Cardiac fibroblast (primary cell): ENCODE measurements around the gene MBNL2.

ENCODE experiments used
- DNase-seq, 2 donors: peaks; one replicate each; pipeline versions ENCODE4 v3.0.0 to v3.0.0-alpha.2; 2010; ENCODE audit warnings: low read depth in 2 of 2
- H3K4me3 ChIP-seq, 2 donors: replicated peaks in 1 of 2; 1 replicate in 1 of 2; 2 replicates in 1 of 2; pipeline ENCODE4 v1.5.1; 2011; ENCODE audit warnings: low read depth in 2 of 2, low read length in 2 of 2, mild to moderate bottlenecking in 2 of 2, moderate library complexity in 1 of 2
- TF ChIP-seq, protein P1 (sequence below): IDR thresholded peaks from one replicate; pipeline ENCODE4 v1.5.1; 2011; ENCODE audit warnings: low read depth, mild to moderate bottlenecking, low read length, inconsistent platforms

MBNL2 gene

DNA sequence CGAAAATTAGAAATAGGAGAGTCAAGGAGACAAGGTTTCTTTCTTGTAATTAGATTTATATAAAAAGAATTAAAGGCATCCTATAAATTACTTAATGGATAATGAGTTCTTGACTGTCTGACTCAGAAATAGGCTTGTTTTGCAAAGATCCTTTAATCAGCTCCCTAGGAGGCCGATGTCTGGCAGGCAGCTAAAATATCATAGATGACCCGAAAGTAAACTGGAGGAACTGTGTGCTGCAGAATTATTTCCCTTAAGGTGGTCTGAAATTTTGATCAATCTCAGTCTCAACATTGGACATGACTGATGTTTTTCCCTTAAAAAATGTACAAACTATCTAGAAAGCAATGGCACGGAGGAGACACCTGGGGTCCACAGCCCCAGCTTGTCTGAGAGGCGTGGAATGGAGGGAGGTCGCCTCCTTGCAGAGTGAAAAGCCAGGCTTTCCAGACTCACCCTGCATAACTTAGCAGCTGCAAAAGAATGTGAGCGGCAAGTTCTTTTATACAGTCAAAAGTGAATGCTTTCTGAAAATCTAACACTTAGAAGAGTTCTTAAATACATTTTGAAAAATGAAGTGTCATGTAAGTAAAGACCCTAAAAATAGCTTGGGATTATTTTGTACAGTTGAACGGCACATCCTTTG, 44.8 kb downstream of the MBNL2 start:
- H3K4me3 ChIP-seq, result no peak overlapping the region
- TF ChIP-seq, protein P1, sequence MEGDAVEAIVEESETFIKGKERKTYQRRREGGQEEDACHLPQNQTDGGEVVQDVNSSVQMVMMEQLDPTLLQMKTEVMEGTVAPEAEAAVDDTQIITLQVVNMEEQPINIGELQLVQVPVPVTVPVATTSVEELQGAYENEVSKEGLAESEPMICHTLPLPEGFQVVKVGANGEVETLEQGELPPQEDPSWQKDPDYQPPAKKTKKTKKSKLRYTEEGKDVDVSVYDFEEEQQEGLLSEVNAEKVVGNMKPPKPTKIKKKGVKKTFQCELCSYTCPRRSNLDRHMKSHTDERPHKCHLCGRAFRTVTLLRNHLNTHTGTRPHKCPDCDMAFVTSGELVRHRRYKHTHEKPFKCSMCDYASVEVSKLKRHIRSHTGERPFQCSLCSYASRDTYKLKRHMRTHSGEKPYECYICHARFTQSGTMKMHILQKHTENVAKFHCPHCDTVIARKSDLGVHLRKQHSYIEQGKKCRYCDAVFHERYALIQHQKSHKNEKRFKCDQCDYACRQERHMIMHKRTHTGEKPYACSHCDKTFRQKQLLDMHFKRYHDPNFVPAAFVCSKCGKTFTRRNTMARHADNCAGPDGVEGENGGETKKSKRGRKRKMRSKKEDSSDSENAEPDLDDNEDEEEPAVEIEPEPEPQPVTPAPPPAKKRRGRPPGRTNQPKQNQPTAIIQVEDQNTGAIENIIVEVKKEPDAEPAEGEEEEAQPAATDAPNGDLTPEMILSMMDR, result no peak
- peak in 1 of 2 donors; percentile 46 for DNase-seq

DNA sequence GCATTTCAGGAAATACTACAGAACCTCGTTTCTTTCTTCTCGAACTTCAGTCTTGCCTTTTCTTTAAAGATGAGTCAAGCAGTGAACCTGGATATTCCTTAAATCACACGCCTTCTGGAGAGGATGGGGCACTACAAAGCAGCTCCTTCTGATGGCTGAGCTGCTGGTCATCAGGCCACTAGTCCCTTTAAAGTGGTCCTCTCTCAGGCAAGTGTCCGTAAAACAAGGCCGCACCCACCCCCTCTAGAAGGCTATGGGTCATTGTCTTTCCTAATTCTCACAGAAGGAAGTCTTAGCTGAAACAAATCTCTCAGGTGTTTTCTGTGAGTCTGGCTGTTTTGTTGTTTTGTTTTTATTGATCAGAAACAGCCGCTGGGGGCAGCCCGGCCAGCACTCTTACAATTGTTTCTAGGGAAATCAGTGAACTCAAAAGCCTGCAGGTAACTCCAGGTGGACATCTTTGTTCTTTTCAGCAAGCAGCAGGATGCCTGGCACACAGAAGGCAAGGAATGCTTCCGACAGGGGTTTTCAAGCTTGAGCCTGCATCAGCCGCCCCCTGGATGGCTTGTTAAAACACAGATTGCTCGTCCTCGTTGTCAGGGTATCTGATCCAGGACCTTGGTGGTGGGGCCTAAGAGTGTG, 45.4 kb downstream of the MBNL2 start:
- no peak overlapping the region for H3K4me3 ChIP-seq
- DNase-seq, result no peak
- TF ChIP-seq, protein P1, result no peak

DNA sequence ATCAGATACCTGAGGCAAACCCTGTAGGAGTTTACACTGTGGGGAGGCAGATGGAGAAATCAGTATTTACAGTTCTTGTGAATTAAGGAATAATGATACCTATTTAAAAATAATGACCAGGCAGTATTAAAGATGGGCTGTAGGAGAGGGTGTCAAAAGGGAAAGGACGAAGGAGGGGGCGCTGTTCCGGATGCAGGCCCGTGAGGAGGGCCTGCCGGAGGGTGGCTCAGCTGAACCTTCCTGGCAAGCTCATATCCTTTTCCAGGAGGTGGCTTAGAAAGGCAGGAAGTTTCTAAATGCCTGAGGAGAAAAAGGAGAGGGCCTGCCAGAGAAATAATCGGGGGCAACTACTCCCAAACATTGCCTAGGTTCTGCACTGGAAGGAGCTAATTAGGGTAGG, 46.6 kb downstream of the MBNL2 start:
- H3K4me3 ChIP-seq, result no peak overlapping the region
- TF ChIP-seq, protein P1, result peak; percentile 21
- DNase-seq, result peak; percentile 27 to 69

DNA sequence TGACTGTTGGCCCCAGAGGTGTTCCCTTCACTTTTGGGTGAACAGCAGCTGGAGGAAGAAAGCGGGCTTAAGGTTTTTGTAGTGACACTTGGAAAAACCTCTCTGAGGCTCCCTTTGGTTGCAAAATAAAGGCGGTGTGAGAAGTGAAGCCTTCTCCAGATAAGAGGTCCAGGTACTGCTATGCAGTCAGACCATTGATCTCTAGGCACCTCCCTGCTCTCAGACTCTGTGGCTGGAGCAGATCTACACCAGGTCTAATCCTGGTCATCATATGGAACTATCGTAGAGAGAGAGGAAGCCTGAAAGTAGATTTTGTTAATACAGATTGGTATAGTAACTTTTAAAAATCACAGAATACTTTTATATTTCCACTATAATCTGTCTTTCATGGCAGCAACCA, 47.5 kb downstream of the MBNL2 start:
- no peak overlapping the region for H3K4me3 ChIP-seq
- DNase-seq, result no peak
- TF ChIP-seq, protein P1, result no peak

DNA sequence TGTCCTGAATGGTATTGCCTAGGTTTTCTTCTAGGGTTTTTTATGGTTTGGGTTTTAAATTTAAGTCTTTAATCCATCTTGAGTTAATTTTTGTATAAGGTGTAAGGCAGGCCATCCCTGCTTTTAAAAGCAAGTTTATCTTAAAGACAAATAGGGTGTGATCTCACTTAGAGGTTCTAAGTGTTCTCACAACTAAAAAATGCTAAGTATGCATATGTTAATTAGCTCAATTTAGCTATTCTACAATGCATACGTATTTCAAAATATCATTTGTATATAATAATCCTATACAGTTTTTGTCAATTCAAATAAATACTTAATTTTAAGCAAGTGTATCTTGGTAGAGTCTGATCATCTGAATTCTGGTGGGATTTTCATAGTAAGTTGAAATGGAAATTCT, 50.4 kb downstream of the MBNL2 start:
- no peak overlapping the region for H3K4me3 ChIP-seq
- TF ChIP-seq, protein P1, result no peak
- DNase-seq, result no peak

DNA sequence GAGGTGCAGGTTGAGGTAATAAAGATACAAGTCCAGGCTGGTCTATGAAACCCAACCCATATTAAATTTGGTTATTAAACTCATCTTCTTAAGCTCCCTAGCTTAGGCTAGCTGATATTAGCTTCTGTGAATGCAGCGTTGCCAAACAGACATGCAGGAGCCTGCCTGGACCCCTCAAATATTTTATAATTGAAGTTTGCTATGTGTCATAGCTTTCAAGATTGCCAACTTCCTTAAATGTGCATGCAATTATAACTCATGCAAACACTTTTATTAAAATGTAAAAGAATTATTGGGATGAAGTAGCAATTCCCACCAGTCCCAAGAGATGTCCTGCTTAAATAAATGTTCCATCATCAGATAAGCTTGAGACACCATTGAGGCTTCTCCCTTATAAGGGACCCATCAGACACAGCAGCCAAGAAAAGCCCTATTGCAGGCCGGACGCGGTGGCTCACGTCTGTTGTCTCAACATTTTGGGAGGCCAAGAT, 51.3 kb downstream of the MBNL2 start:
- peak in 1 of 2 donors; percentile 32 for DNase-seq
- TF ChIP-seq, protein P1, result no peak
- no peak overlapping the region for H3K4me3 ChIP-seq
